HG03354 (cell line): ENCODE measurements around the gene EFS.

Experiments
- ATAC-seq: cut with Tn5 transposase; IDR thresholded peaks from one replicate; pipeline ENCODE4 v1.9.1; 2021; ENCODE audit warnings: mild to moderate bottlenecking; ENCODE audit not compliant: unreplicated experiment, poor library complexity, severe bottlenecking

The EFS gene

GRCh38 chr14:23380976-23381375 is 16.0 kb upstream of the EFS start:
- ATAC-seq = no peak

DNA sequence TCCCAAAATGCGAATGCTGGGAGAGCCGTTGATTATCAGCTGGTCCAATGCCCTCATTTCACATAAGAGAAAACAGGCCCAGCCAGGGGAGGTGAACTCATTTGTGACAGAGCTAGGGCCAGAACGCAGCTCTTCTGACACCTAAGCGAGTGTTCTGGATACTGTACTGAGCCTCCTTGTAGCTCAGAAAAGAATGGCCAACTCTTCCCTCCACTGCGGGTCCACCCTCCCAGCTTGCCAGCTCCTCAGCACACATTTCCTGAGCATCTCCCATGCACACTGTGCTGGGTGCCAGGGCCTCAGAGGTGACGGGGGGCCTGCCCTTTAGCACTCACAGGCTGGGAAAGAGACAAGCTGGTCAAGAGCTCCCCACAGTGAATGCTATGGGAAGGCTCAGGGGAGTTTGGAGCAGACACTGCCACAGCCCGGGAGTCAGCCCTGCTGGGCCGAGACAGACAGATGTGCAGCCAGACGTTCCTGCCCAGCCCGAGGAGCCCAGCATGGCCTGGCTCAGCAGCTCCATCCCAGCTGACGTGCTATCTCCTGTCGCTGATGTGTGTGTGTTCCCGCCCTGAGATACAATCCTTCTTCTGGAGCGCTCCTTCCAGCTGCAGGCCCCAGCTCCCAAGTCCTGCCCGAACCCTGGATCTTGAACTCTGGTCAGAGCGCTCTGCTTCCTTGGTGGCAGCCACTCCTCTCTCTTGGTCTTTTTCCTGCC is 15.4 kb upstream of the EFS start:
- ATAC-seq = no peak

GRCh38 chr14:23379366-23380196 is 14.6 kb upstream of the EFS start:
- ATAC-seq = no peak

DNA sequence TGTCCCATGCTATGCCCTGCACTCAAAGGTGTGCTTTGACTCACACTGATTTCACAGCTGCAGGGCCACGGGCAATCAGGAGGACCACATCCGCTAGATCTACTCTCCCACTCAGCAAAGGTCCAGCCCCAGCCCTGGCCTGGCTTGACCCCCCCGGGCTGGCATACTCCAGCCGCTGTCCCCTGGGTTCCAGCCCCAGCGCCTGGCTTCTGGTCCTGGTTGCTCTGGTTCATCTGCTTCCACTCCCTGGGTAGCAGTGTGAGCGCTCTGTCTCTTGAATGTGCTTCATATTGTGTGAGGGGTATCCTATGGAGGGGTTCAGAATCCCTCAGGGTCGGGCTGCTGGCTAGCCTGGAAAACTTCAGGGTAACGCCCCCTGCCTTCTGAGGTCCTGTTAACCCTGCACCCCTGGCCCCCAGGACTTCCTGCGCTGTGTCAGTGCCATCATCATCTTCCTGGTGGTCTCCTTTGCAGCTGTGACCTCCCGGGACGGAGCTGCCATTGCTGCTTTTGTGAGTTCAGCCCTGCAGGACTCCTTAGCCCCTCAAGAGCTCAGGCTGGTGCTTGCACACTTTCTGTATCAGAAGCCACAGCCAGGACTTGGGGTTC is 13.7 kb upstream of the EFS start:
- ATAC-seq = no peak

DNA sequence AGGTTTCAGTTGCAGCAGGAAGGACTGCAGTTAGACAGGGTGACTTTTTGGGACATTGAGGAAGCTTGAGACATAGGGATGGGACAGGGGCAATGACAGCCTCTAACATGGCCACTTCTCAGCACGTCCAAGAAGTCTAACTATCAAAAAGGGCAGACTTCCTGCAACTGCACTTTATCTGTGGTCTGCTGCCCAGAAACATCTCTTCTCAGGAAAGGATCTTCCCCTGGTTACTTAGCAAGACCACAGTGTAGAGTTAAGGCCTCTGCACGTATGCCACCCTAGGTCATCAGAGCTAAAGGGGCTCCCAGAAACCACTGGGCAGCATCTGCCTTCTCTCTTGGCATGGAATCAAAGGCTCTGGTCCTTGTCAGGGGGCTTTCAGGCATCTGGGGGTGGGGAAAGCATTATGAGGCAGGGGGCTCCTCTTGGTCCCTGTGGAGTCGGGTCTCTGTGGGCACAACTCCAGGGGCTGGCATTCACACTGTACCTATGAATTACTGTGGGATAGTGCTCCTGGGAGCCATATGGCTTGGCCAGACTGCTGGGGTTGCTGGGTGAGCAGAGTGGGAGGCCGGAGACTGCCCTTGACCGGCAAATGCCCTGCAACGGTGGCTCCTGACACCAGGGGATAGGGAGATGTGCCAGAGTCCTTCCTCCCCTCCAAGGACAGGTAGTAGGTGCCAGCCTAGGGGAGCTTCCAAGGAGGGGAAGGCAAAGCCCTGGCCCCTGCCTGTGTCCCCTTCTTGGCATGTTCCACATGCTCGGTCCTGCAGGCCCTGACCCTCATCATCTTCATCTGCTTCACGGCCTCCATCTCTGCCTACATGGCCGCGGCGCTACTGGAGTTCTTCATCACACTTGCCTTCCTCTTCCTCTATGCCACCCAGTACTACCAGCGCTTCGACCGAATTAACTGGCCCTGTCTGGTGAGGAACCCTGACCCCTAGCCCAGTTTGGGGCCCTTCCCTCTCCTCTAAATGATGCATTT is 12.9 kb upstream of the EFS start:
- ATAC-seq = no peak

GRCh38 chr14:23377198-23377550 is 12.2 kb upstream of the EFS start:
- ATAC-seq = no peak

GRCh38 chr14:23376482-23377197 is 11.7 kb upstream of the EFS start, which contains the start of gene CMTM5:
TSS of gene CMTM5 (plus strand) at chr14:23377046. CDS start at chr14:23377252, 206 bp downstream.
- ATAC-seq = no peak

- ATAC-seq = no peak
These were observed 10.7 kb upstream of the EFS start for GRCh38 chr14:23375527-23376251.

- ATAC-seq = no peak
These were observed 8.1 kb upstream of the EFS start for GRCh38 chr14:23373041-23373440.

DNA sequence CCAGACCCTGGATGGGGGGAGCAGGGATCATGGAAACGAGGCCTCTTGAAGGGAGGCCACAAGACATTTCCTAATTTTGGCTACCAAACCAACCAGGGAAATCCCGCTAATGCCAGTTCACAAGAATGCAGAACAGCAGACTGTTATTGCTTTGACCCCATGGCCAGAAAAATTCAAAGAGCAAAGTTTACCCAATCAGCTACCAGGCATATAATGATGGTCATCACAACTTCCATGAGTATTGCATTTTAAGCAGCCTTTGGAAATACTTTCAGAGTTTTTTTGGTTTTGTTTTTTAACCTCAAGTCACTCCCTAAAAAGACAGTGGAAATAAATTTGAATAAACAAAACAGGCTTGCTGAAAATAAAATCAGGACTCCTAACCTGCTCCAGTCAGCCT is 7.5 kb upstream of the EFS start, which contains the start of gene IL25:
Gene IL25 (plus strand): TSS at position 301 of the 400 bp plus-strand sequence.
- ATAC-seq = no peak

GRCh38 chr14:23371865-23372264 is 6.9 kb upstream of the EFS start:
- ATAC-seq = no peak

- no peak for ATAC-seq
These were observed 5.2 kb upstream of the EFS start for GRCh38 chr14:23370221-23370620.

DNA sequence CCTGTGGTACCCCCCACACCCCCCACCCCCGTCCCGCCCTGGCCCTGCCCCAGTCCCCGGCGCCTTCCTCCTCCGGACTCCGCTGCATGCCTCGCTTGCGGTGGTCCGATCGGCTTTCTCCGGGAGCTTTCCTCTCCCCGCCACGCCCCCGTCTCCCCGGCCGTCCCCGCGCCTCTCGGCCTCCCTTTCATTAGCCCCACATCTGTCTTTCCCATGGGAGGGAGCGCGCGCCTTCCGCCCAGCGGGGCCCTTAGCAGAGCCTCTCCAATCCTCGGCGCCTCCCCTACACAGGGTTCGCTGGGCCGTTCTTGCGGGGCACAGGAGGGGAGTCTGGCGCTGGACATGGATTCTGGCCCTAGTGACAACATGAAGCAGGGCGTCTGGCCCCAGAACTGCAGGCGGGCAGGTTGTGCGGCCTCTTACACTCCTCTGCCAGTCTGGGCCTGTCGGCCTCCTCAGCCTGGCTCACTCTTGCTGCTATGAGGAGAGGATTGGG is 1.5 kb upstream of the EFS start:
- no peak for ATAC-seq

- no peak for ATAC-seq
These were observed 907 bp upstream of the EFS start for GRCh38 chr14:23365732-23366425.

DNA sequence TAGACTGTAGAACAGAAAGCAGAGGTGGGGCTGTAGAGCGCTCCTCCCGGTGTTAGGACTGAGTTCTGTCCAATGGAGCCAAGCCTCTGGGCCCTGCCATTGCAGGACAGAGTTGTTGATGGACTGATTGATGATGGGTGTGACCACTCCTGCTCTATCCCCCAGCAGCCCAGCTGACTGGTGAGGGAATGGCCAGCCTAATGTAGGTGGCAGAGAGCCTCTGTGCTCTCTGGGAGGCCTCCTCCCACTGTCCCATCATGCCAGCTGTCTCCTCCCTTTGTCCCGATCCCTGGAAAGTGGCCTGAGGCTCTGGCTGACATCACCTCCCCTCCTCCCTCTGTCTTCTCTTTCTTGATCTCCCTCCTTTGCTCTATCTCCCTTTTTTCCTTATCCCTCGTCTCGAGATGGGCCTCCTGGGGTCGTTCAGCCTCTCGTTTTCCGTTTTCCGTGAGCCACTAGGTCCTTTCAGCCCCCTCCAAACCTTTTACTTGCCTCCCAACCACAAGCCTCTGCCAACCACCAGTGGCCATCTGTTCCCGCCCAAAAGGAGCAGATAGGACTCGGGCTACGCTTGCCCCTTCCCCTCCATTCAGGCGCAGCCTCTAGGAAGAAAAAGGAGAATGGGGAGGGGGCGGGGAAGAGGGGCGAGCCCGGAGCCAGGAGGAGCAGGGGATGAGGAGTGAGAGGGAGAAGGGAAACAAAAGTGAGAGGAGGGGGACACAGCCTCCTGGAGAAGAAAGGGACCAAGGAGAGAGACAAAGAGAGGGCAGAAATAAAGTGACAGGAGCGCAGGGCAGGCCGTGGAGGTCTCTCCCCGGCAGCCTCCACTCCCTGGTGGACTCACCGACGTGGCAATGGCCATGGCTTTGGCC is 572 bp downstream of the EFS start:
- no peak for ATAC-seq

- ATAC-seq = no peak
These were observed 2.8 kb downstream of the EFS start for GRCh38 chr14:23362200-23362599.

DNA sequence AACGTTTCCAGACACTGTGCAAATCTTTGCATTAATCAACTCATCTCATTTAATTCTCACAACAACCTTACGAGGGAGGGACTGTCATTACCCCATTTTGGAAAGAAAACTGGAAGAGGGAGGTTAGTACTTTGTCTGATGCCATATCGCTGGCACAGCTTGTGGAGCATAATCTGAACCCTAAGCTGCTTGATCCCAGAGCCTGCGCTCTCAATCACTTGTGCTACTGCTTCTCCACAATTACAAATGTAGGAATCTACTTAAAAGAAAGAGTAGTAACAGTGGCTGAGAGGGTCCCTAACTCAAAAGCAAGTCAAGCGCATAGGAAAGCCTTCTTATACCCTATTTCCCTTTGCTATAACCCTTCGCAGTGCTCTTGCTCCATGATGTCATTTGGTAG is 3.2 kb downstream of the EFS start:
- no peak for ATAC-seq
